Smooth muscle cell of the brain vasculature (primary cell): ENCODE results near the gene RAD50.
"Not testable (repeated sequence)": the region's sequence is repeated elsewhere in the genome, so short reads cannot be mapped to it uniquely, and the experiment has no call there.

Experiments used
- DNase-seq: peaks from one replicate; pipeline ENCODE4 v3.0.0-alpha.2; 2012; ENCODE audit warnings: low read depth, low spot score

The RAD50 gene

GRCh38 chr5:132556763-132557477, at the start of gene RAD50:
Gene RAD50 (plus strand): TSS chr5:132556977. CDS start chr5:132557325, 348 bp downstream.
- DNase-seq, result peak; percentile 47

GRCh38 chr5:132510076-132510475, 46.7 kb upstream of the RAD50 start:
- no peak for DNase-seq

DNA sequence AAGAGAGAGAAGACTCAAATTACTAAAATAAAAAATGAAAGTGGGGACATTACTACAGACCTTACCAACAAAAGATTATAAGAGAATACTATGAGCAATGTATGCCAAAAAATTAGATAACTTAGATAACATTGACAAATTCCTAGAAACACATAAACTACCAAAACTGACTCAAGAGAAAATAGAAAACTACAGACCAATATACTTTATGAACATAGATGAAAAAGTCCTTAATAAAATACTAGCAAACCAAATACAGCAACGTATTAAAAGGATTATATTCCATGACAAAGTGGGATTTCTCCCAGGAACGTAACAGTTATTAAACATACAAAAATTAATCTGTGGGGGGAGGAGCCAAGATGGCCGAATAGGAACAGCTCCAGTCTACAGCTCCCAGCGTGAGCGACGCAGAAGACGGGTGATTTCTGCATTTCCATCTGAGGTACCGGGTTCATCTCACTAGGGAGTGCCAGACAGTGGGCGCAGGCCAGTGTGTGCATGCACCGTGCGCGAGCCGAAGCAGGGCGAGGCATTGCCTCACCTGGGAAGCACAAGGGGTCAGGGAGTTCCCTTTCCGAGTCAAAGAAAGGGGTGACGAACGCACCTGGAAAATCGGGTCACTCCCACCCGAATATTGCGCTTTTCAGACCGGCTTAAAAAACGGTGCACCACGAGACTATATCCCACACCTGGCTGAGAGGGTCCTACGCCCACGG, 43.0 kb upstream of the RAD50 start:
- DNase-seq, result not testable (repeated sequence)

- DNase-seq, result not testable (repeated sequence)
Measured at GRCh38 chr5:132522067-132522466, 34.7 kb upstream of the RAD50 start.

DNA sequence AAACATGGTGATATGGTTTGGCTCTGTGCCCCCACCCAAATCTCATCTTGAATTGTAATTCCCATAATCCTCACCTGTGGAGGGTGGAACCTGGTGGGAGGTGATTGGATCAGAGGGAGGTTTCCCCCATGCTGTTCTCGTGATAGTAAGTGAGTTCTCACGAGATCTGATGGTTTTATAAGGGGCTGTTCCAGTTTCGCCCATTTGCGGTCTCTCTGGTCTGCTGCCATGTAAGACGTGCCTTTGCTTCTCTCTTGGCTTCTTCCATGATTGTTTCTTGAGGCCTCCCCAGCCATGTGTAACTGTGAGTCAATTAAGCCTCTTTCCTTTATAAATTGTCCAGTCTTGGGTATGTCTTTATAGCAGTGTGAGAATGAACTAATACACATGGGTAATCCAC, 31.9 kb upstream of the RAD50 start:
- not testable (repeated sequence) for DNase-seq

DNA sequence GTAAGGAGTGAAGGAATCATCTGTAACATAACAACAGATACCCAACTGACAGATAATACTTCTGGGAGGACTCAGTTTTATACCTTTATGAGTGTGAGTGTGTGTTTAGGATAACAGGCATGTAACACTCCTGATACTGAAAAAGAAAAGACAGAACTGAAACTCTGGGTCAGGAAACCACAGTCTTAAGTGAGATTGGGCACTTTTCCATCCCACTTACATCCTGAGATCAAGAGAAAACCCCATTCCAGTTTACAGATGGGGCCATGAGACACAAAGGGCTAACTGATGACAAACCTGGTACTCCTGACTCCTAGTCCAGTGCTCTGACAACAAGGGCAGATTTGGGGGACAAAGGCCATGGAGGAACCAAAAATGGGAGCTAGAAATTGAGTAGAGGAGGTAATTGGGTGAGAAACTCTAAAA, 31.5 kb upstream of the RAD50 start:
- no peak for DNase-seq

DNA sequence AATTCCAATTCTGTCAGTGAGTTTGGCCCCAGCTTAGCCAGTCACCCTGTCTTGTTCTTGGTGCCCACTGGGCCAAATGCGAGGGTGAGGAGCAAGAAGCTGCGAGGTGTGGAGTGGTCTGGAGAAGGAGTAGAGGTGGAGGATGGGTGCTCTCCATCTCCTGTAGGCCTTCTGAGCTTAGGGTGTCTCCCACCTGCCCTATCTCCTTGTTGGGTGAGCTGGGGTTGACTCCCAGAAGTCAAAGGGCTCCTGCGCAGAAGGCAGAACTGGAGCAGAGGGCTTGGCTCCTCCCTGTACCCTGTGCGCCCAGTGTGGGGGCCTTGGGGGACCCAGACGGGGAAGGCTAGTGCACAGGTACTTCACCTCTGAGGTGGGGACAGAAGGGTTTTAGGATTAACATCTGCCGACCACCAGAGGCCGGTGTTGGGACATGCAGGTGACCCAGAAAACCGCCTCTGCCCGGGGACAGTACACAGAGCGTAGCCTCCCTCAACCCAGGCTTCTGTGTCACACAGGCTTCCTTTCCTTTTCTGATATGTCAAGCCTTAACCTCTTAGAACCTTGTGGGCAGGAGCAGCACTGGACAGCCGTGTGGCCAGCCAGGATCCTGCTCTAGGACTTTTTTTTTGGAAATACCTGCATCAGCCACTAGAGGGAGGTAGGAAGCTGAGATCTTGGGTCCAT, 30.3 kb upstream of the RAD50 start:
- peak; percentile 17 for DNase-seq

GRCh38 chr5:132526974-132527564, 29.7 kb upstream of the RAD50 start:
- DNase-seq, result no peak

DNA sequence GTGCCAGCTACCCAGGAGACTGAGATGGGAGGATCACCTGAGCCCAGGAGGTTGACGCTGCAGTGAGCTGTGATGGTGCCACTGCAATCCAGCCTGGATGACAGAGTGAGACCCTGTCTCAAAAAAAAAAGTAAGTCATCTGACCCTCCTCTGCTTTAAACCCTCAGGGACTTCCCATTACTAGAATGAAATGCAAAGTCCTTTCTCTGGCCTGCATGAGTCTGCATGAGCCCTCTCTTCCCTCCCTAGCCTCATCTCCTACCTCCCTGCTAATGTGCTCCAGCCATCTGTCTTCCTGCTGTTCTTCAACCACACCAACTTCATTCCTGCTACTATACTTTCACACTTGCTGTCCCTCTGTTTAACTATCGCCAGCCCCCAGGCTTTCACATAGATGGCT, 28.8 kb upstream of the RAD50 start:
- no peak for DNase-seq

GRCh38 chr5:132528866-132529634, 27.7 kb upstream of the RAD50 start:
- DNase-seq, result no peak

- no peak for DNase-seq
Measured at GRCh38 chr5:132530946-132531345, 25.8 kb upstream of the RAD50 start.

DNA sequence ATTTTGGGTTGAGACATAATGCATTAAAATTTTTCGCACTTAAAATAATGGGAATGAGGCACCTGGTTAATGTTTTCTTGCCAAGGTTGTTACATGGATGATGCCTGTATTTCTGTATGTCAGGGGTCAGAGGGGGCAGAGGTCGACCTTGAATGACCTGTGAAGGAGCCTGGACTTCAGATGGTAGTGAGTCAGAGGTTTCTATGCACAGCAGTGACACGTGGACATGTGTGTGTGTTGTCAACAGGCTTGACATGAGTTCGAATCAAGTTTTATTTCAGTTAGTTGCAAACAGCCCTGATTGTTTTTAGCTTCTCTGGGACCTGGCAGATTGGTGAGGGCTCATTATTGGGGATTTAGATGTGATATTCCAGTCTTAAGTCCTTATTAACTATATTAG, 17.1 kb upstream of the RAD50 start:
- DNase-seq, result no peak

- no peak for DNase-seq
Measured at GRCh38 chr5:132540149-132540548, 16.6 kb upstream of the RAD50 start.

DNA sequence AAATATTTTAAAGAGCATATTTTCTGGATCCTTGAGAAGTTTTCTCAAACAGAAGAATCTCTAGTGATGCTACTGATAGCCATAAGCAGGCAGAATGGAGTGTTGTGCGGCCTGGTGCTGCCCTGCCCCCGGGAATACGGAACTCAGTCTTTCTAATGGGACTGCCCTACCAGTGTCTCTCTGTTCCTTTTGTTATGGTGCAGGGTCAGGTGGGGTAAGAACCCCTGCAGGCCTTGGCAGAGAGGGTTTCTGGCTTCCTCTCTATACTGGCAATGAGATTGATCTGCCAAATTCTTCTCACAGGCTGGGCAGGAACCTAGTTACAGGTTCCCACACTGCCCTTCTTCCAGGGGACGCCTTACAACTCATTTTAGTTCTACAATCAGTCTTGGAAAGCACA, 16.0 kb upstream of the RAD50 start:
- DNase-seq, result no peak

DNA sequence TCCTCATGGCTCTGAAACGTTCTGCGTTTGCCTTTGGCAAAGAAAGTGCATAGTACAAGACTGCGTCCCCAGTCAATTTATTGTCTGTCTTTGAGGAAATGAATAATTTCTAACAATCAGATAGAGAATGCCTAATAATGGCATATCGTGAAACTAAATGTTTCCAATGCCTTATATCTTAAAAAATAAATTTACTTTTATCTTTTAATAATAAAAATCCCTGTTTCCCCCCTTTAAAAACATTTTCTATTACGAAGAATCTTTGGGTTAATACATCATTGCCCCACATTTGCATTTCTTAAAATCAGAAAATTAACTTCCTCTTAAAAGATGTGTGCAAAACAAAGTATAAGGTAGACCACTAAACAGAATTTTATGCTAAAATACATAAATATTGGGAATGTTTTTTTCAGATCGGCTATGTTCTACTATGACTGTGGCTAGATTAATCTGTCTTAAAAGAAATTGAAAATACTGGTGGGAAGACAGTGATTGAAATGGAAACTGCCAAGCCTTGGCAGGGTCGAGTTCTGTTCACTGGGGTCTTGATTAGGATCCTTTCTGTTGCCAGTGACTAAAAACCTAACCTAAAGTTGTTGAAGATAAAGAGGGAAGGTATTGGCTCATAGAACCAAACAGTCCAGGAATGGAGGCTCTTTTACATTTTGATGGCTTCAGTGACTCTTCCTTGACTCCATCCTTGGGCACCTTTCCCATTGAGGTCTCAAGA, 13.1 kb upstream of the RAD50 start, which contains the start of gene IL5:
TSS of gene IL5 (minus strand) at position 51 of the 730 bp plus-strand sequence. CDS start at position 7, 44 bp downstream.
- DNase-seq, result no peak

GRCh38 chr5:132546108-132546507, 10.7 kb upstream of the RAD50 start:
- no peak for DNase-seq

GRCh38 chr5:132547269-132547668, 9.5 kb upstream of the RAD50 start:
- no peak for DNase-seq

GRCh38 chr5:132548834-132549233, 7.9 kb upstream of the RAD50 start:
- not testable (repeated sequence) for DNase-seq

DNA sequence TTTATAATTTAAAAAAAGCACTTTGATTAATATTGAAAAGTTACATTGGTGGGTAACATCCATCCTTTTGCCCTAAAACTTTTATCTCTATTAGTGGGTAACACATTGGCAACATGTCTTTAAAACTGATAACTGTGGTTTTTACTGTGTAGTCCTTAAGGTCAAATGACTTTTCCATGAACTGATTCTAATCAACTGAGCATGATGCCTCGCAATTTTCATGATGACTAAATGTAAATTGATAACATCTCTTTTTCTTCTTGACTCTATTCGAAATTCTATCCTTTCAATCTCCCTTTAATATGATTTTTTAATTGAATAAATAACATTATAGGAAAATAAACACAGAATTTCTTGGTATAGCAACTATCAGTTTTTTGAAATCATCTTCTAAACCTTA, 7.2 kb upstream of the RAD50 start:
- DNase-seq, result no peak

GRCh38 chr5:132556153-132556762, 519 bp upstream of the RAD50 start:
- DNase-seq, result no peak
